HCT116 (cell line): ENCODE measurements around the gene UBE2L3. TPM values are rescaled to one million over a fixed set of nuclear protein-coding genes. Genes with fewer than 3 reads are reported as not detected.

Experiments
- ATAC-seq: fragments of 200-7000 bp; cut with Tn5 transposase; 2 replicates; pipeline ENCODE4 v1.9.1; 2020; ENCODE audit warnings: mild to moderate bottlenecking, moderate library complexity
- BruUV-seq: library from RNA; stranded (reverse); fragments of 400-500 nt; replicated peaks from 2 replicates; lab custom pipeline; 2021; lab: Mats Ljungman, UMichigan
- CTCF ChIA-PET: fragments of 300-600 bp; sonication (Branson Sonifier 250); formaldehyde crosslinking; loops from one replicate; lab custom pipeline; 2021; ENCODE audit warnings: antibody characterized with exemption; lab: Charles Lee
- POLR2A ChIA-PET: fragments of 300-600, 350-600 bp; sonication (Branson Sonifier 250); formaldehyde crosslinking; loops from one replicate; lab custom pipeline; 2021; ENCODE audit warnings: antibody characterized with exemption; lab: Charles Lee
- RAD21 ChIA-PET, 2 experiments: fragments of 300-600 bp; sonication (Branson Sonifier 250); formaldehyde crosslinking; loops; one replicate each; lab custom pipeline; 2023; ENCODE audit warnings: low total read pairs in 2 of 2; ENCODE audit not compliant: uncharacterized antibody in 2 of 2, unreplicated experiment in 2 of 2, low non-redundant PET in 1 of 2; lab: Charles Lee
- DNase-seq: peaks from one replicate; pipeline ENCODE4 v3.0.0-alpha.2; 2010; ENCODE audit warnings: low read depth, low spot score
- H2AFZ ChIP-seq: fragments of 200-600 bp; shearing (Covaris generic), sonication (generic); 2 replicates; pipeline ENCODE4 v1.6.1; 2017; ENCODE audit warnings: low read depth, mixed run types, mixed read lengths, antibody characterized with exemption, low read length; ENCODE audit not compliant: poor library complexity, severe bottlenecking
- H3K27ac ChIP-seq: 2 replicates; pipeline ENCODE4 v1.5.1; 2012; ENCODE audit warnings: low read depth, low read length
- H3K27me3 ChIP-seq: fragments of 200-600 bp; sonication (generic); 2 replicates; pipeline ENCODE4 v1.6.1; 2016; ENCODE audit warnings: mixed run types, low read length, mixed read lengths; ENCODE audit not compliant: insufficient read depth
- H3K36me3 ChIP-seq, 2 experiments: fragments of 200-500 bp in 1 of 2; fragments of 200-600 bp in 1 of 2; sonication (Bioruptor generic) in 1 of 2; sonication (generic) in 1 of 2; 2 replicates each; pipeline versions ENCODE4 v1.5.1 to v1.6.1; 2014 to 2016; ENCODE audit warnings: low read length in 2 of 2, inconsistent platforms in 1 of 2, mixed read lengths in 1 of 2, mixed run types in 1 of 2; ENCODE audit not compliant: insufficient read depth in 2 of 2, control insufficient read depth in 1 of 2
- H3K4me1 ChIP-seq, 2 experiments: fragments of 200-600 bp in 1 of 2; sonication (generic) in 1 of 2; 2 replicates each; pipeline versions ENCODE4 v1.5.1 to v1.6.1; 2012 to 2017; ENCODE audit warnings: low read length in 2 of 2, inconsistent platforms in 1 of 2, mild to moderate bottlenecking in 1 of 2, mixed read lengths in 1 of 2, mixed run types in 1 of 2, moderate library complexity in 1 of 2; ENCODE audit not compliant: insufficient read depth in 2 of 2, control insufficient read depth in 1 of 2
- H3K4me2 ChIP-seq: fragments of 200-600 bp; sonication (generic); 2 replicates; pipeline ENCODE4 v1.6.1; 2017; ENCODE audit warnings: mixed run types, low read length, mixed read lengths
- H3K4me3 ChIP-seq, 2 experiments: fragments of 200-600 bp in 1 of 2; sonication (generic) in 1 of 2; replicated peaks in 1 of 2; 2 replicates each; pipeline ENCODE4 v1.5.1; 2011 to 2016; ENCODE audit warnings: low read length in 2 of 2, control low read depth in 1 of 2, low read depth in 1 of 2, mild to moderate bottlenecking in 1 of 2, mixed read lengths in 1 of 2, mixed run types in 1 of 2
- H3K79me2 ChIP-seq: fragments of 200-600 bp; sonication (generic); 2 replicates; pipeline ENCODE4 v1.6.1; 2017; ENCODE audit warnings: mild to moderate bottlenecking, mixed run types, low read length, moderate library complexity, mixed read lengths; ENCODE audit not compliant: insufficient read depth
- H3K9ac ChIP-seq: fragments of 200-600 bp; sonication (generic); 2 replicates; pipeline ENCODE4 v1.6.1; 2016; ENCODE audit warnings: low read length, mixed read lengths
- H3K9me2 ChIP-seq: fragments of 200-600 bp; sonication (generic), shearing (Covaris generic); 2 replicates; pipeline ENCODE4 v1.6.1; 2017; ENCODE audit warnings: mixed run types, mild to moderate bottlenecking, moderate library complexity; ENCODE audit not compliant: insufficient read depth
- H3K9me3 ChIP-seq, 2 experiments: fragments of 200-500 bp in 1 of 2; fragments of 200-600 bp in 1 of 2; sonication (Bioruptor generic) in 1 of 2; sonication (generic) in 1 of 2; 2 replicates each; pipeline ENCODE4 v1.6.1; 2014 to 2017; ENCODE audit warnings: low read length in 2 of 2, mixed read lengths in 2 of 2, inconsistent platforms in 1 of 2, low read depth in 1 of 2, mild to moderate bottlenecking in 1 of 2, mixed run types in 1 of 2, moderate library complexity in 1 of 2; ENCODE audit not compliant: control insufficient read depth in 1 of 2, insufficient read depth in 1 of 2
- H4K20me1 ChIP-seq: fragments of 200-600 bp; sonication (generic), shearing (Covaris generic); 2 replicates; pipeline ENCODE4 v1.6.1; 2017; ENCODE audit warnings: mixed run types, mild to moderate bottlenecking, moderate library complexity; ENCODE audit not compliant: insufficient read depth
- CBX3 ChIP-seq: IDR thresholded peaks from 2 replicates; pipeline ENCODE4 v1.6.1; 2012; ENCODE audit warnings: low read depth
- CEBPB ChIP-seq: IDR thresholded peaks from 2 replicates; pipeline ENCODE4 v1.6.1; 2012; ENCODE audit warnings: low read depth
- EGR1 ChIP-seq: IDR thresholded peaks from 2 replicates; pipeline ENCODE4 v1.6.1; 2012; ENCODE audit warnings: low read depth
- ELF1 ChIP-seq: IDR thresholded peaks from 2 replicates; pipeline ENCODE4 v1.6.1; 2012; ENCODE audit warnings: low read depth, borderline replicate concordance
- JUND ChIP-seq: IDR thresholded peaks from 2 replicates; pipeline ENCODE4 v1.6.1; 2012
- POLR2A ChIP-seq: IDR thresholded peaks from 2 replicates; pipeline ENCODE4 v1.7.0; 2011; ENCODE audit warnings: borderline replicate concordance; ENCODE audit not compliant: insufficient read depth, insufficient read length; ENCODE audit errors: extremely low read depth
- POLR2AphosphoS5 ChIP-seq: IDR thresholded peaks from 2 replicates; pipeline ENCODE4 v1.6.1; 2011; ENCODE audit warnings: mild to moderate bottlenecking, low read depth, low read length, moderate library complexity
- SIN3A ChIP-seq: IDR thresholded peaks from 2 replicates; pipeline ENCODE4 v1.6.1; 2012; ENCODE audit warnings: low read depth
- SP1 ChIP-seq: IDR thresholded peaks from 2 replicates; pipeline ENCODE4 v1.6.1; 2012; ENCODE audit warnings: low read depth
- SRF ChIP-seq: IDR thresholded peaks from 2 replicates; pipeline ENCODE4 v1.6.1; 2012; ENCODE audit warnings: low read depth
- YY1 ChIP-seq: IDR thresholded peaks from 2 replicates; pipeline ENCODE4 v1.6.1; 2011; ENCODE audit warnings: low read length, low read depth, moderate library complexity, mild to moderate bottlenecking; ENCODE audit not compliant: insufficient replicate concordance; ENCODE audit errors: extremely low read depth
- ZNF274 ChIP-seq: fragments of 200-500 bp; sonication (Bioruptor generic); IDR thresholded peaks from 2 replicates; pipeline ENCODE4 v1.6.1; 2014; ENCODE audit warnings: mild to moderate bottlenecking, low read depth, low read length, inconsistent platforms
- intact Hi-C: fragments of 100-400 bp; cut with micrococcal nuclease; formaldehyde crosslinking; loops from 2 replicates; pipeline ENCODE4 v1.10.0; 2022
- total RNA-seq: library from RNA; stranded (reverse); gene quantifications from one replicate; pipeline ENCODE4 v1.2.1, GENCODE V29; 2021; ENCODE audit not compliant: unreplicated experiment
- TF ChIP-seq, protein P1 (sequence below), 3 experiments: fragments of 200-600 bp in 1 of 3; sonication (generic) in 1 of 3; IDR thresholded peaks in 2 of 3; conservative IDR thresholded peaks in 1 of 3; 2 replicates each; pipeline ENCODE4 v1.5.1; 2012 to 2017; ENCODE audit warnings: low read depth in 2 of 3, low read length in 2 of 3, antibody characterized with exemption in 1 of 3, borderline replicate concordance in 1 of 3, control low read depth in 1 of 3, mild to moderate bottlenecking in 1 of 3, mixed read lengths in 1 of 3, mixed run types in 1 of 3, moderate library complexity in 1 of 3; ENCODE audit not compliant: insufficient read depth in 1 of 3
- TF ChIP-seq, protein P2 (sequence below): IDR thresholded peaks from 2 replicates; pipeline ENCODE4 v1.6.1; 2012; ENCODE audit warnings: low read depth
- TF ChIP-seq, protein P3 (sequence below): IDR thresholded peaks from 2 replicates; pipeline ENCODE4 v1.6.1; 2012

Gene UBE2L3
- total RNA-seq, 1 experiment from 2014 or later, result 55.6 TPM

DNA sequence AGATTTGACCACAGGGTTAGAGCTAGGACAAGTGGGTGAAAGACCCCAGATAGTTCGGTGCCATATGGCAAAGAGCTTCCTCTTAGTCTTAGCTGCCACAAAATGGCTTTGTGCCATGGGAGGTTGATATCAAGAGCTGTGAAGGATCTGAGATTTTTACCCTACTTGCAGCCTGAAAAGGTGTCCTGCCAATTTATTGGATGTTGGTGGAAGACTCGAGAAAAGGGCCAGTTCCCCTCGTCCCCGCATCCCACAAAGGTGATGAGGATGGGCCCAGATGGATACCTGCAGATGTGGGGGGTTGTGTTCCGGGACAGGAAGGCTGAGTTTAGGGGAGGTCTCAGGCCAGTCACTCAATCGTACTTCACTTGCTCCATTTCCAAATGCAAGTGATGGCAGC lies 35.1 kb downstream of the UBE2L3 start:
- H3K79me2 ChIP-seq, result peaks cover 96% of the 10 kb centered on the region
- peaks cover 15 to 22% of the 10 kb centered on the region in 2 experiments for H3K4me1 ChIP-seq
- H2AFZ ChIP-seq, result no peak overlapping the region
- ATAC-seq, result no peak
- peaks cover 0 to 3% of the 10 kb centered on the region in 2 experiments; a peak in 1 of 4 replicates for H3K36me3 ChIP-seq
- ChIA-PET RAD21 (no interaction called here), POLR2A (no interaction called here), CTCF (interaction anchor here (1.1 kb wide), 1 partner anchor 22 kb away, joined by 3 read pairs; no protein-coding TSS in a partner anchor)
- intact Hi-C loops, result no loop called here
- H4K20me1 ChIP-seq, result peaks cover 10% of the 10 kb centered on the region; the same call in 1 of the 2 replicates
- TF ChIP-seq ELF1, result no peak
- no peak for TF ChIP-seq ZNF274
- TF ChIP-seq, protein P1, sequence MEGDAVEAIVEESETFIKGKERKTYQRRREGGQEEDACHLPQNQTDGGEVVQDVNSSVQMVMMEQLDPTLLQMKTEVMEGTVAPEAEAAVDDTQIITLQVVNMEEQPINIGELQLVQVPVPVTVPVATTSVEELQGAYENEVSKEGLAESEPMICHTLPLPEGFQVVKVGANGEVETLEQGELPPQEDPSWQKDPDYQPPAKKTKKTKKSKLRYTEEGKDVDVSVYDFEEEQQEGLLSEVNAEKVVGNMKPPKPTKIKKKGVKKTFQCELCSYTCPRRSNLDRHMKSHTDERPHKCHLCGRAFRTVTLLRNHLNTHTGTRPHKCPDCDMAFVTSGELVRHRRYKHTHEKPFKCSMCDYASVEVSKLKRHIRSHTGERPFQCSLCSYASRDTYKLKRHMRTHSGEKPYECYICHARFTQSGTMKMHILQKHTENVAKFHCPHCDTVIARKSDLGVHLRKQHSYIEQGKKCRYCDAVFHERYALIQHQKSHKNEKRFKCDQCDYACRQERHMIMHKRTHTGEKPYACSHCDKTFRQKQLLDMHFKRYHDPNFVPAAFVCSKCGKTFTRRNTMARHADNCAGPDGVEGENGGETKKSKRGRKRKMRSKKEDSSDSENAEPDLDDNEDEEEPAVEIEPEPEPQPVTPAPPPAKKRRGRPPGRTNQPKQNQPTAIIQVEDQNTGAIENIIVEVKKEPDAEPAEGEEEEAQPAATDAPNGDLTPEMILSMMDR (IDR thresholded peaks at IDR 0.05 in 2 of 3, conservative IDR thresholded peaks at IDR 0.05 in 1 of 3; ENCODE audit: borderline replicate concordance in 1 of 3, insufficient read depth in 1 of 3, low read depth in 2 of 3, low read length in 2 of 3), result no peak
- TF ChIP-seq YY1, result no peak
- TF ChIP-seq CBX3, result no peak
- no peak for TF ChIP-seq SP1
- no peak for TF ChIP-seq POLR2A
- TF ChIP-seq SIN3A, result no peak
- TF ChIP-seq, protein P2, sequence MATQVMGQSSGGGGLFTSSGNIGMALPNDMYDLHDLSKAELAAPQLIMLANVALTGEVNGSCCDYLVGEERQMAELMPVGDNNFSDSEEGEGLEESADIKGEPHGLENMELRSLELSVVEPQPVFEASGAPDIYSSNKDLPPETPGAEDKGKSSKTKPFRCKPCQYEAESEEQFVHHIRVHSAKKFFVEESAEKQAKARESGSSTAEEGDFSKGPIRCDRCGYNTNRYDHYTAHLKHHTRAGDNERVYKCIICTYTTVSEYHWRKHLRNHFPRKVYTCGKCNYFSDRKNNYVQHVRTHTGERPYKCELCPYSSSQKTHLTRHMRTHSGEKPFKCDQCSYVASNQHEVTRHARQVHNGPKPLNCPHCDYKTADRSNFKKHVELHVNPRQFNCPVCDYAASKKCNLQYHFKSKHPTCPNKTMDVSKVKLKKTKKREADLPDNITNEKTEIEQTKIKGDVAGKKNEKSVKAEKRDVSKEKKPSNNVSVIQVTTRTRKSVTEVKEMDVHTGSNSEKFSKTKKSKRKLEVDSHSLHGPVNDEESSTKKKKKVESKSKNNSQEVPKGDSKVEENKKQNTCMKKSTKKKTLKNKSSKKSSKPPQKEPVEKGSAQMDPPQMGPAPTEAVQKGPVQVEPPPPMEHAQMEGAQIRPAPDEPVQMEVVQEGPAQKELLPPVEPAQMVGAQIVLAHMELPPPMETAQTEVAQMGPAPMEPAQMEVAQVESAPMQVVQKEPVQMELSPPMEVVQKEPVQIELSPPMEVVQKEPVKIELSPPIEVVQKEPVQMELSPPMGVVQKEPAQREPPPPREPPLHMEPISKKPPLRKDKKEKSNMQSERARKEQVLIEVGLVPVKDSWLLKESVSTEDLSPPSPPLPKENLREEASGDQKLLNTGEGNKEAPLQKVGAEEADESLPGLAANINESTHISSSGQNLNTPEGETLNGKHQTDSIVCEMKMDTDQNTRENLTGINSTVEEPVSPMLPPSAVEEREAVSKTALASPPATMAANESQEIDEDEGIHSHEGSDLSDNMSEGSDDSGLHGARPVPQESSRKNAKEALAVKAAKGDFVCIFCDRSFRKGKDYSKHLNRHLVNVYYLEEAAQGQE, result no peak
- TF ChIP-seq, protein P3, sequence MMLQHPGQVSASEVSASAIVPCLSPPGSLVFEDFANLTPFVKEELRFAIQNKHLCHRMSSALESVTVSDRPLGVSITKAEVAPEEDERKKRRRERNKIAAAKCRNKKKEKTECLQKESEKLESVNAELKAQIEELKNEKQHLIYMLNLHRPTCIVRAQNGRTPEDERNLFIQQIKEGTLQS, result no peak
- no peak for TF ChIP-seq CEBPB
- no peak for TF ChIP-seq JUND
- TF ChIP-seq EGR1, result no peak
- TF ChIP-seq SRF, result no peak
- no peak for TF ChIP-seq POLR2AphosphoS5
- no peaks in the 10 kb centered on the region for H3K9me3 ChIP-seq
- H3K27ac ChIP-seq, result no peak overlapping the region
- no TSS peak for BruUV-seq
- H3K4me2 ChIP-seq, result no peak overlapping the region
- H3K9ac ChIP-seq, result no peak overlapping the region
- no peak for DNase-seq
- no peaks in the 10 kb centered on the region for H3K27me3 ChIP-seq
- no peaks in the 10 kb centered on the region for H3K9me2 ChIP-seq
- H3K4me3 ChIP-seq, result no peak overlapping the region
